ENCODE data around the gene MAP1LC3B.

MAP1LC3B gene

GRCh38 chr16:87421003-87421912 lies 29.1 kb downstream of the MAP1LC3B start:
- FAIRE-seq (no peak), DNase-seq (ENCODE audit: insufficient read length, low spot score) (no peak)
- TF ChIP-seq POLR2A (IDR thresholded peaks at IDR 0.05; ENCODE audit: low read depth, low read length) (no peak), POU2F2 (IDR thresholded peaks at IDR 0.05; ENCODE audit: low read depth, low read length) (no peak), PAX5 (IDR thresholded peaks at IDR 0.05; ENCODE audit: insufficient read depth, low read length, severe bottlenecking) (no peak), SPI1 (IDR thresholded peaks at IDR 0.05; ENCODE audit: low read depth, low read length) (no peak), TAF1 (IDR thresholded peaks at IDR 0.05; ENCODE audit: low read depth, low read length) (no peak), POLR2AphosphoS5 (IDR thresholded peaks at IDR 0.05; ENCODE audit: low read depth, low read length) (no peak)

- TF ChIP-seq POLR2AphosphoS5 (IDR thresholded peaks at IDR 0.05; ENCODE audit: low read depth, low read length) (no peak), TAF1 (IDR thresholded peaks at IDR 0.05; ENCODE audit: low read depth, low read length) (no peak), POLR2A (IDR thresholded peaks at IDR 0.05; ENCODE audit: low read depth, low read length) (no peak), SPI1 (IDR thresholded peaks at IDR 0.05; ENCODE audit: low read depth, low read length) (no peak), PAX5 (IDR thresholded peaks at IDR 0.05; ENCODE audit: insufficient read depth, low read length, severe bottlenecking) (no peak), POU2F2 (IDR thresholded peaks at IDR 0.05; ENCODE audit: low read depth, low read length) (no peak)
- DNase-seq (ENCODE audit: insufficient read length, low spot score) = no peak
- no peak for FAIRE-seq
Observed at GRCh38 chr16:87422106-87422505, 30.0 kb downstream of the MAP1LC3B start.

DNA sequence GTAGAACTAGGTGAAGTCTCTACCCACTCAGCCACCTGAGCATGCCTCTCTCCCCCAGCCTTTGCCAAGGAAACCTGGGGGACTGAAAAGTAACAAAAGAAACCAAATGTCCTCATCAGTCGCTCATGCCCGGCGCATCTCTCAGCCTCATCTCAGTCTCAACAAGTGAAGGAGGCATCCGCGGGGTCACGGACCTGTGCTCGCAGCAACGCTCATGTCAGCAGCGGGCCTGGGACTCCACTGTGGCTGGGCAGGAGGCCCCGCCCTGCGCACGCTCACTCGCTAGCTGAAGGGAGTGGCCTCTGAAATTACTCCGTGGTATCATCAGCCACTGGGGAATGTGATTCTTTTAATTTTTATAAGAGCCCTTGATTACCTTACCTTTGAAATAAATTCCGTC lies 31.3 kb downstream of the MAP1LC3B start:
- no peak for DNase-seq (ENCODE audit: insufficient read length, low spot score)
- TF ChIP-seq POLR2AphosphoS5 (IDR thresholded peaks at IDR 0.05; ENCODE audit: low read depth, low read length) = no peak
- no peak for TF ChIP-seq SPI1 (IDR thresholded peaks at IDR 0.05; ENCODE audit: low read depth, low read length)
- no peak for TF ChIP-seq POLR2A (IDR thresholded peaks at IDR 0.05; ENCODE audit: low read depth, low read length)
- FAIRE-seq = no peak

- TF ChIP-seq SPI1 (IDR thresholded peaks at IDR 0.05; ENCODE audit: low read depth, low read length) (no peak), PAX5 (IDR thresholded peaks at IDR 0.05; ENCODE audit: insufficient read depth, low read length, severe bottlenecking) (no peak), POLR2A (IDR thresholded peaks at IDR 0.05; ENCODE audit: low read depth, low read length) (no peak), POU2F2 (IDR thresholded peaks at IDR 0.05; ENCODE audit: low read depth, low read length) (no peak), TAF1 (IDR thresholded peaks at IDR 0.05; ENCODE audit: low read depth, low read length) (no peak), POLR2AphosphoS5 (IDR thresholded peaks at IDR 0.05; ENCODE audit: low read depth, low read length) (no peak)
- no peak for DNase-seq (ENCODE audit: insufficient read length, low spot score)
Observed at GRCh38 chr16:87424266-87424665, 32.1 kb downstream of the MAP1LC3B start.

DNA sequence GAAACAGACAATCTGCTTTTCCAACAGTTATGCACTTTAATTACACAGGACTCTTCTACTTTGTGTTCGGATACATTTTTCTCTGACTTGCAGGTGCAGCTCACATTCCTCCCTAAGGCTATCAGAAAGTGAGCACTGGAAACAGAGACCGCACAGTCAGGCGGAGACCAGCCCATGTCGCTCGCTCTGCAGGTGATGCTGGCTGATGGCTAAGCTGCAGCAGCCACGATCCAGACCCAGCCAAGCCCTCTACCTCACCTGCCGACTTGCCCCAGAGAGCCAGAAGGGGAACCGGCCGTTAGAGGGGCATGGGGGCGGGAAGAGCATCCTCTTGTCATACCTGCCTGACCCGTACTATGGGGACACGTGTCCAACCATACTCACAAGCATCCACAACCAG lies 33.8 kb downstream of the MAP1LC3B start:
- DNase-seq (ENCODE audit: insufficient read length, low spot score) = no peak
- TF ChIP-seq POLR2A (IDR thresholded peaks at IDR 0.05; ENCODE audit: low read depth, low read length) (no peak), POLR2AphosphoS5 (IDR thresholded peaks at IDR 0.05; ENCODE audit: low read depth, low read length) (no peak), PAX5 (IDR thresholded peaks at IDR 0.05; ENCODE audit: insufficient read depth, low read length, severe bottlenecking) (no peak)
- FAIRE-seq = no peak

More at GRCh38 chr16:87424266-87424665, 32.1 kb downstream of the MAP1LC3B start:
- no peak for FAIRE-seq

DNA sequence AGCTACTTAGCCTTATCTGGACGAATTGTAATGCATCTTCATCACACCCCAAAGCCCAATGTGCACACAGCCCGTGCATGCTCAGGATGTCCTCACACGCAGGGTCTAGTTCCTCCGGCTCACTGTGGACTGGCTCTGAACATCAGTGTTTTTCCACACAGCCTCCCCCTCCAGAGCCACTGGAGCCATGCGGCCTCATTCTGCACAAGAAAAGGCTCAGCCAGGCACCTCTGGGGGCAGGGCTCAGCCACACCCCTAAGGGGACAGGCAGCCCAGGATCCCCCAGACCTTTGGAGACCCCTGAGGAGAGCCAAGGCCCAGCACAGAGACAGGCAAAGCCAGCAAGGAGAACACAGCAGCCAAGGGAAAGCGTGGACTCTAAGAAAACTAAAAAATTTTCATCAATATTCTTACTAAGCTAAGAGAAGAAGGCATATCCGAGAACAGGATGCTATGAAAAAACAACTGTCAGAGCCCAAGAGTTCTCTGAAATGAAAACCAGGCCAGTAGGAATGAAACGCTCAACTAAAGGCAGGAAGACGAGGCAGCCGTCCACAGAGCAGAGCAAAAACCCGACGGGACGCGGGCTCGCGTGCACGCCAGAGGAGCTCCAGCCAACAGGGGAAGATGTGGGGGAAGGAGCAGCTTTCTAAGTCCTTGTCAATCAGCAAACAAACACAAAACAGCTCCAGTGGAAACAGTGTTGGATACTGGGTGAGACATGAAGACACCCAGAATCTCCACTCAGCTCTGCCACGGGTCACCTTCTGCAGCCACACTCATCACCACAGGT lies 34.5 kb downstream of the MAP1LC3B start:
- TF ChIP-seq PAX5 (IDR thresholded peaks at IDR 0.05; ENCODE audit: insufficient read depth, low read length, severe bottlenecking) (no peak), TAF1 (IDR thresholded peaks at IDR 0.05; ENCODE audit: low read depth, low read length) (no peak), POLR2A (IDR thresholded peaks at IDR 0.05; ENCODE audit: low read depth, low read length) (no peak), POLR2AphosphoS5 (IDR thresholded peaks at IDR 0.05; ENCODE audit: low read depth, low read length) (no peak), SPI1 (IDR thresholded peaks at IDR 0.05; ENCODE audit: low read depth, low read length) (no peak), POU2F2 (IDR thresholded peaks at IDR 0.05; ENCODE audit: low read depth, low read length) (no peak)
- FAIRE-seq = no peak
- no peak for DNase-seq (ENCODE audit: insufficient read length, low spot score)

DNA sequence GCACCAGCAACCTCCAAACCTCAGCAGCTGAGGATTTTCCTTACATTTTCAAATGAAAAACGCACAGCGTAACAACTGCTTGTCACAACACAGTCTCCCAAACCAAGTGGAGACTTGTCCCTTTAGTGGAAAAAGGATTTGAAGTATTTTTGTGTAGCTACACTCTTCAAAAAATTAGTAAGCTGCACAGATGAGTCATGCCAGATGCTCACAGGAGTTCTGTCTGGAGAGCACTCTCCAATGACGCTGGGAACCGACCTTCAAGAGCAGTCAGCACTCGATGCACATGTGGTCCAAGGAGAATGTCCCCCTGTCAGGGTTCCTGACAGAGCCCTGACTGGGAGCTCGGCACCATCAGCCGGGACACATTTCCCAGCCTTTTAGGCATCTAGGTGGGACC lies 39.8 kb downstream of the MAP1LC3B start:
- FAIRE-seq (no peak), DNase-seq (ENCODE audit: insufficient read length, low spot score) (no peak)
- TF ChIP-seq SPI1 (IDR thresholded peaks at IDR 0.05; ENCODE audit: low read depth, low read length) = no peak
- no peak for TF ChIP-seq POLR2A (IDR thresholded peaks at IDR 0.05; ENCODE audit: low read depth, low read length)
- TF ChIP-seq PAX5 (IDR thresholded peaks at IDR 0.05; ENCODE audit: insufficient read depth, low read length, severe bottlenecking) = no peak
- no peak for TF ChIP-seq POLR2AphosphoS5 (IDR thresholded peaks at IDR 0.05; ENCODE audit: low read depth, low read length)
- no peak for TF ChIP-seq POU2F2 (IDR thresholded peaks at IDR 0.05; ENCODE audit: low read depth, low read length)
- TF ChIP-seq TAF1 (IDR thresholded peaks at IDR 0.05; ENCODE audit: low read depth, low read length) = no peak

DNA sequence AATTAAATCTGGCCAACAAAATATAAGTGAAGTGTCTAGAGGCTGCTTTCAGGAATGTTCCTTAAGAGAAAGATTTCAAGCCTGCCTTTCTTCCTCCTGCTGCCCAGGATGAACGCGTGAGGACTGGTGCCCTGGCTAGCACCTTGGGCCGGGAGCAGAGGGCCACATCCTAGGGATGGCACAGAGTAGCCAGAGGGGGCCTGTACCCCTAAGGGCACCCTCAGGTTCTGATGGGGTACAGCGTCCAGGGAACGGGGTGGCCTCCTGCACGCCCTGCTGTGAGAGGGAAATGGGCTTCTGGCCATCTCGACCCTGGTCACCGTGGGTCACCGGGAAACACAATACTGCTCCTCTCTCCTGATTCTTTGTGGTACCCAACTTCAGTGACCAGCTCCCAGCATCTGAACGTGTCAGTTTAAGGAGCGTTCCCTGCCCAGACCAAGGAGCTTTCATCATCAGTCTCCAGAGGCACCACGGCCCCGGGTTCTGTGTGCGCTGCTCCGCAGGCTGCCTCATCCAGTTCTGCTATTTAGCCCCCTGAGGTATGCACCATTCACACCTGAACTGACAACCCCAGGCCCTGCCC lies 40.3 kb downstream of the MAP1LC3B start:
- no peak for TF ChIP-seq POLR2AphosphoS5 (IDR thresholded peaks at IDR 0.05; ENCODE audit: low read depth, low read length)
- DNase-seq (ENCODE audit: insufficient read length, low spot score) (no peak), FAIRE-seq (no peak)

DNA sequence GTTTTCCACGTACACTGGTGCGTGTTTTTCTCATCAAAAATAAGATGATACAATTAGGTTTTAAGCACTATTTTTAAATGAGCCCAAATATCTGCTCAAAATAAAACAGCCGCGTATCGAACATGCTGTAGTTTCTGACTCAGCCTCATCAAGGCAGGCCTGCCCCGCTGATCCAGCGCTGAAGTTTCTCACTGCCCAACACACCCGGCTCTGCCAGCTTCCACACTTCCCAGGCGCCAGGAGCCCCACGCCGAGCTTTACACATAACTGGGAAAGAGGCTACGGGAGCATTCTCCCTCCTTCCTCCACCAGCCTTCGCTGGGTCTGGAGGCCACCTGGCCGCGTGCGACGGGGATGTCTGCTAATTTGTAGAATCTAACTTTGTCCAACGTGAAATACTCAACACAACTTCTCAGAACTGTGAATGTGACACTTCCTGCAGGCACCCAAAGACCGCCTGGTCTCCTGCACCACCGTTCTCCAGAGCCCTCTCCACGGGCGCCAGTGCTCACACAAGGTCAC lies 42.1 kb downstream of the MAP1LC3B start:
- FAIRE-seq = no peak
- no peak for TF ChIP-seq TAF1 (IDR thresholded peaks at IDR 0.05; ENCODE audit: low read depth, low read length)
- TF ChIP-seq POLR2AphosphoS5 (IDR thresholded peaks at IDR 0.05; ENCODE audit: low read depth, low read length) = no peak
- TF ChIP-seq POLR2A (IDR thresholded peaks at IDR 0.05; ENCODE audit: low read depth, low read length) = no peak
- no peak for TF ChIP-seq SPI1 (IDR thresholded peaks at IDR 0.05; ENCODE audit: low read depth, low read length)
- TF ChIP-seq POU2F2 (IDR thresholded peaks at IDR 0.05; ENCODE audit: low read depth, low read length) = no peak

More for the DNA sequence above, 42.1 kb downstream of the MAP1LC3B start:
- no peak for DNase-seq (ENCODE audit: insufficient read length, low spot score)

Data from GM12891 (cell line).